Stimulated activated CD8-positive, alpha-beta memory T cell treated with anti-CD3 and anti-CD28 coated beads, Interleukin-12 subunit alpha, Interleukin-12 subunit beta, amount 100 ng/mL, for 4 hours (primary cell): ENCODE data around the gene PCDHA4.
"Not testable (repeated sequence)": the region's sequence is repeated elsewhere in the genome, so short reads cannot be mapped to it uniquely, and the experiment has no call there.

Experiments used
- DNase-seq: peaks from one replicate; pipeline ENCODE4 v3.0.0-alpha.2; 2020; ENCODE audit warnings: low read depth

PCDHA4 gene

GRCh38 chr5:140821375-140822280 is 14.8 kb downstream of the PCDHA4 start, which contains the start of gene PCDHA5:
PCDHA5 (plus strand) TSS chr5:140821613.
- DNase-seq = no peak

GRCh38 chr5:140822281-140822629 is 15.4 kb downstream of the PCDHA4 start:
- DNase-seq = no peak

- DNase-seq = not testable (repeated sequence)
Measured at GRCh38 chr5:140822969-140823368, 16.1 kb downstream of the PCDHA4 start.

- DNase-seq = no peak
Measured at GRCh38 chr5:140823475-140823874, 16.6 kb downstream of the PCDHA4 start.

GRCh38 chr5:140827704-140828361 is 21.0 kb downstream of the PCDHA4 start, which contains the start of gene PCDHA6:
PCDHA6 (plus strand) TSS chr5:140827960; CDS start chr5:140828092, 132 bp downstream.
- no peak for DNase-seq

- DNase-seq = no peak
Measured at GRCh38 chr5:140828362-140828737, 21.5 kb downstream of the PCDHA4 start.

GRCh38 chr5:140829511-140830501 is 22.9 kb downstream of the PCDHA4 start:
- DNase-seq = not testable (repeated sequence)

- DNase-seq = no peak
Measured at GRCh38 chr5:140833993-140834392, 27.1 kb downstream of the PCDHA4 start, which contains the start of gene PCDHA7. PCDHA7 (plus strand) TSS chr5:140834269; CDS start chr5:140834384, 115 bp downstream.

GRCh38 chr5:140834439-140835008 is 27.7 kb downstream of the PCDHA4 start:
- not testable (repeated sequence) for DNase-seq

- no peak for DNase-seq
Measured at GRCh38 chr5:140835622-140836510, 29.0 kb downstream of the PCDHA4 start.

- no peak for DNase-seq
Measured at GRCh38 chr5:140840978-140841962, 34.4 kb downstream of the PCDHA4 start, which contains the start of gene PCDHA8. PCDHA8 (plus strand) TSS chr5:140841187; CDS start chr5:140841322, 135 bp downstream.

GRCh38 chr5:140842798-140843733 is 36.2 kb downstream of the PCDHA4 start:
- no peak for DNase-seq

GRCh38 chr5:140848139-140849102 is 41.6 kb downstream of the PCDHA4 start, which contains the start of gene PCDHA9:
PCDHA9 (plus strand) TSS chr5:140848382; CDS start chr5:140848496, 114 bp downstream.
- DNase-seq = not testable (repeated sequence)

- DNase-seq = not testable (repeated sequence)
Measured at GRCh38 chr5:140849831-140850634, 43.2 kb downstream of the PCDHA4 start.
